Measurements from ENCODE around the gene GTPBP4.

GTPBP4 gene

DNA sequence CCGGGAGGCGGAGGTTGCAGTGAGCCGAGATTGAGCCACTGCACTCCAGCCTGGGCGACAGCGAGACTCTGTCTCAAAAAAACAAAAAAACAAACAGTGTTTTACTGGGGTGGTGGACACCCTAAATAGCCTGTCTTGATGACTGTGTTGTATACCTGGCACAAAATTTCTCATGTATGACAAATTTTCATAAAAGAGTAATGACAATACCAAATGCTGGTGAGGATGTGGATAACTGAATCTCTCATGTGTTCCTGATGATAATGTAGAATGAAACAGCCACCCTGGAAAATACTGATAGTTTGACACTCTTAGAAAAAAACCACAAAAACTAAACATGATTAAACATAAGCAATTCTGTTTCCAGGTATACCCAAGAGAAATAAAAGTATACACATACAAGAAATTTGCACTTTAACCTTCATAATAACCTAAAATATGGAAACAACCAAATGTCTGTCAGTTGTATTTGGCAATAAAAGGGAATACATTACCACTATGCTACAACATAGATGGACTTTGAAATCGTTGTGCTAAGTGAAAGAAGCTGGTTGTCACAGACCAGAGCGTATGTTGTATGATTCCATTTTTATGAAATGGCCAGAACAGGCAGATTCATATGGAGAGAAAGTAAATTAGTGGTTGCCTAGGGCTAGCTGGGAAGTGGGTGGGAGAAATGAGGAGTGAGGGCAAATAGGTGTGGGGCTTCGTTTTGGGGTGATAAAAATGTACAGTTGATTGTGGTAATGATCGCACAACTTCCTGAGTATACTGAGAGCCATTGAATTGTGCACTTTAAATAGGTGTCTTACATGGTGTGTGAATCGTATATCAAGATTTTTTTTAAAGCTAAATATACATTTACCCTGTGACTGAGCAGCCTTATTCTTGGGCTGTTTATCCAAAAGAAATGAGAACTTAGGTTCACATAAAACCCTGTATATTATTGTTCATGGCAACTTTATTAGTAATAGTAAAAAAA lies 80.4 kb downstream of the GTPBP4 start:
- TF ChIP-seq TAF1 (IDR thresholded peaks at IDR 0.05; ENCODE audit: low read depth, low read length) (no peak), POU2F2 (IDR thresholded peaks at IDR 0.05; ENCODE audit: low read depth, low read length) (no peak), SPI1 (IDR thresholded peaks at IDR 0.05; ENCODE audit: low read depth, low read length) (no peak), POLR2AphosphoS5 (IDR thresholded peaks at IDR 0.05; ENCODE audit: low read depth, low read length) (no peak), POLR2A (IDR thresholded peaks at IDR 0.05; ENCODE audit: low read depth, low read length) (no peak), PAX5 (IDR thresholded peaks at IDR 0.05; ENCODE audit: insufficient read depth, low read length, severe bottlenecking) (no peak)
- no peak for DNase-seq (ENCODE audit: insufficient read length, low spot score)
- peak; percentile 23 for FAIRE-seq
